ENCODE results near the gene RAB7A.
"Not testable (repeated sequence)": the region's sequence is repeated elsewhere in the genome, so short reads cannot be mapped to it uniquely, and the experiment has no call there.

Gene RAB7A

DNA sequence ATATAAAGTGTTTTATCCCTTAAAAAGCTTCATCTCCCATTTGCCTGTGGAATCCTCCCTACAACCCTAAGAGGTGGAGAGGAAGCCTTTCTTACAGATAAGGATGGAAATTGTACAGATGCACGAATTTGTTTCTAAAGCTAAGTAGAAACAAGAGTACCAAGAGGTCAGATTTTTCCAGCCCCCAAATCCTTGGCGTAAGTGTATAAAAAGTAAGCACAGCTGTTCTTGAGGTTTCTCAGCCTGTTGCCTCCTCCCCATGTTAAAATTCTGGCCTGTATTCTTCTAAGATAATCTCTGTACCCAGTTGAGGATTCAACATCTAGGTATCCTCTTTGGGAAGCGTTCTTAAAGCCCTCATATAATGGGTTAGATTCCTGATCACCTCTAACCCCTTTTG is 34.9 kb downstream of the RAB7A start:
- DNase-seq: no peak

DNA sequence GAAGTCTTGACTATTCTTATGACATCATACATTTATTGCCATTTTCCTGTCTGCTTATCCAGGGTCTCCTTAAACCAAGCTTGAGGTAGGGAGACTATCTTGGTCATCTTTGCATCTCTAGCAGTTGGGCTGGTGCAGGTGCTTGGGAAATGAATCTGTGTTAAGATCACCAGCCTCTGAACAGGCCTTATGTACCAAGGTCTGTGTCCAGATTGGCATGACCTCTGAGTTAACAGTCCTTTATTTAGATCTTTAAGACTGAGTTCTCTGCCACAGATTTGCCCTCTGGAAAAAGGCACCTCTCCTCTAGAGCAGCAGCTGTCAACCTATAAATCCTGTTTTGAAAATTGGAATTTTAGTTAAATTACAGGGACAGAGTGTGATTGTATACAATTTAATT is 35.4 kb downstream of the RAB7A start:
- no peak for DNase-seq

DNA sequence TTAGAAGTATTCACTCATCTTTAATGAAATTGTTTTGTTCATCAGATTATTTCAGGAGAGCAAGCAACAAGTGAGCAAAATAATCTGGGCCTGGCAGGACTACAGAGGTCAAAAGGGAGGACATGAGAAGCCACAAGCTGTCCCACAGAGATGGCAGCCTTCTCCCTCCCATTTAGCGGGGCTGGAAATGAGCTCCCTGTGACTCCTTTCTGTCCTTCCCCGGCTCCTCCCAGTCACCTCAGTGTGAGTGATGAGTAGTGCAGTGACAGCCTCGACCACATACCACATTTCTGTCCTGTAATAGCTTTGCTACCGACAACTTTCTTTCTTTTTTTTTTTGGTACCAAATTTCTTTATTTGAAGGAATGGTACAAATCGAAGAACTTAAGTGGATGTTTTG is 38.0 kb downstream of the RAB7A start:
- no peak for DNase-seq

DNA sequence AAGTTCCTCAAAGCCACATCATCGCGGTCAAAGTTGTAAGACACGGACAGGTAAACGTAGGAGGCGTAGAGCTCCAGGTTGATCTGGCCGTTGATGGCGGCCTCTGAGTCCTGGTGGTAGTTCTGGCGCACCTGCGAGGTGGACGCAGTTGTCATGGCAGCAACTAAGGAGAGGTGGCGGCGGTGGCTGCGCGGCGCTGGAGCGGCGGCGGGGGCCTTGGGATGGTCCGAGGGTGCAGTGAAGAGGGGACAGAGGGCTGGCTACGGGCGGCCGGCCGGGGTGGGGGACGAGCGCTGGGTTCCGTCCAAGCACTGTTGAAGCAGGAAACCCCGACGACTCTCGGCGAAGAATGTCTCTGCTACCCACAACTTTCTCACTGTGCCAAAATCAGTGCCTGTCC is 38.9 kb downstream of the RAB7A start:
- DNase-seq: no peak

DNA sequence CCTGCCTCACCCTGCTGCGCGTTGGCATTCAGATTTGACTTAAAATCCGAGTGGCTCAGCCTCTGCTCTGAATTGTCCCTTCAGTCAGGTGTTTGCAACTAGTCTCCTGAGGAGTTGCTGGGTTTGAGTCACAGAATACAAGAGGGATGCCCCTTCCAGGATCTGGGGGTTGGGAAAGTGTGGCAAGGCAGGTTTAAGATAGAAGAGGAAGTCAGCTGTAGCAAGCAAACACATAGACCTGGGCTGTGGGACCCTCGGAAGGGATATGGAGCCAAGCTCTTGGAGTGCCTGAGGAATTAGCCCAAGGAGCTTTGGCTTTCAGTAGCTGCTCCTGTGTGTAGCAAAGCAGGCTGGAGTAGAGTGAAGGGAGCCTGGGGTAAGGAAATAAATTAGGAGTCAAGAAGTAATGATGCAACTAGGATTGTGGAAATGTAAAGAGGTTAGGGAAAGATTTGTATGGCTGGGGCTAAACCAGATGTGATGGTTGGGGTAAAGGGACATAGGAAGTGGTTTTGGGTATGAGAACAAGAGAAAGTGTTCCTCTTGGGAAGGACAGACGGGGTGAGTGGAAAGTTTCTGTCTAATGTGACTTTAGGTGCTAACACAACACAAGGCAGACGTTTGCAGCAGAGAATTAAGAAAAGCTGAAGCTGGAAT is 41.2 kb downstream of the RAB7A start:
- no peak for DNase-seq

DNA sequence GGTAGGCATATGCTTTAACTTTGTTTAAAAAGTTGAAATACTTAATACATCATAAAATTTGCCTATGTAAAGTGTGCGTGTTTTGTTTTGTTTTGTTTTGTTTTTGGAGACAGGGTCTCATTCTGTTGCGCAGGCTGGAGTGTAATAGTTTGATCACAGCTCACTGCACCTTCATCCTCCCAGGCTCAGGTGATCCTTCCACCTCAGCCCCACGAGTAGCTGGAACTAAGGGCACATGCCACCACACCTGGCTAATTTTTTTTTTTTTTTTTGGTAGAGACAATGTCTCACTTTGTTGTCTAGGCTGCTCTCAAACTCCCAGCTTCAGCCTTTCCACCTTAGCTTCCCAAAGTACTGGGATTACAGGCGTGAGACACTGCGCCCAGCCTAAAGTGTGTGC is 42.5 kb downstream of the RAB7A start:
- DNase-seq: no peak

DNA sequence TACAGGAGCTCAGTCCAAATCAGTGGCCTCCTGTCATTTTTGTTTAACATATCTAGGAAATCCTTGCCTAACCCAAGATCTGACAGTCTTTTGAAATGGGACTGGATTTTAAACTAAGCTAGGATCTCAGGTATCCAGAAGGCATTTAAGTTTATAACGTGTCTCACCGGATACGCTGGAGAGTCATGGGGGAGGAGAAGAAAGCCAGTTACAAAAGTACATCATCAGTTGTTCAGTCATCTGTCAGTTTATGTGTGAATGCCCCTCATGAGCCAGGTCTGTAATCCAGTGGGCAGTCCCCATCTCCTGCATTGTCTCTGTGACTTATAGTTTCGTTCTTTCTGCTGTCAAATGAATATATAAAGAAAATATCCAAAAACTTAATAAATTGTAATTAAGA is 44.4 kb downstream of the RAB7A start:
- no peak for DNase-seq

DNA sequence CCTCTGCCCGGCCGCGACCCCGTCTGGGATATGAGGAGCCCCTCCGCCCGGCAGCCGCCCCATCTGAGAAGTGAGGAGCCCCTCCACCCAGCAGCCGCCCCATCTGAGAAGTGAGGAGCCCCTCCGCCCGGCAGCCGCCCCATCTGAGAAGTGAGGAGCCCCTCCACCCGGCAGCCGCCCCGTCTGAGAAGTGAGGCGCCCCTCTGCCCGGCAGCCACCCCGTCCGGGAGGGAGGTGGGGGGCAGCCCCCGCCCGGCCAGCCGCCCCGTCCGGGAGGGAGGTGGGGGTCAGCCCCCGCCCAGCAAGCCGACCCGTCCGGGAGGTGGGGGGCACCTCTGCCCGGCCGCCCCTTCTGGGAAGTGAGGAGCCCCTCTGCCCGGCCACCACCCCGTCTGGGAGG is 47.2 kb downstream of the RAB7A start:
- not testable (repeated sequence) for DNase-seq

DNA sequence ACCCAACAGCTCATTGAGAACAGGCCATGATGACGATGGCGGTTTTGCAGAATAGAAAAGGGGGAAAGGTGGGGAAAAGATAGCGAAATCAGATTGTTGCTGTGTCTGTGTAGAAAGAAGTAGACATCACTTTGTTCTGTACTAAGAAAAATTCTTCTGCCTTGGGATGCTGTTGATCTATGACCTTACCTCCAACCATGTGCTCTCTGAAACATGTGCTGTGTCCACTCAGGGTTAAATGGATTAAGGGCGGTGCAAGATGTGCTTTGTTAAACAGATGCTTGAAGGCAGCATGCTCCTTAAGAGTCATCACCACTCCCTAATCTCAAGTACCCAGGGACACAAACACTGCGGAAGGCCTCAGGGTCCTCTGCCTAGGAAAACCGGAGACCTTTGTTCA is 47.6 kb downstream of the RAB7A start:
- not testable (repeated sequence) for DNase-seq

DNA sequence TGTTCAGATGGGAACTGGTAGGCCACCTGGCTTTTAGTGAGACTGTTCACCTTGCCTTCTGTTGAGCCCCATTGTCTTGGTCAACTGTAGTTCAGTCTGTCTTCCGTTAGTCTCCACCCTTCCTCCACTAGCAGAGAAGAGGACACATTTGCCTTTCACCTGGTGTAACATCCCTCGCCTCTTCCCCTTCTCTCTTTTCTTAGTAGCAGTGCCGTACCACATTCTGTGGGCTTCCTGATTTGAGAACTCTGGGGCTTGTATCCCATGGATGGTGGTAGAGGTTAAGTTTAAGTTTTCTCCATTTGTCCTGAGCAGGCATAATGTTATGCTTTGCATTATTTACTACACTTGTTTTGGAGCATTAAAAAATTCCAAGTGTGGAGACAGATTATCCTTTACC is 49.3 kb downstream of the RAB7A start:
- no peak for DNase-seq

DNA sequence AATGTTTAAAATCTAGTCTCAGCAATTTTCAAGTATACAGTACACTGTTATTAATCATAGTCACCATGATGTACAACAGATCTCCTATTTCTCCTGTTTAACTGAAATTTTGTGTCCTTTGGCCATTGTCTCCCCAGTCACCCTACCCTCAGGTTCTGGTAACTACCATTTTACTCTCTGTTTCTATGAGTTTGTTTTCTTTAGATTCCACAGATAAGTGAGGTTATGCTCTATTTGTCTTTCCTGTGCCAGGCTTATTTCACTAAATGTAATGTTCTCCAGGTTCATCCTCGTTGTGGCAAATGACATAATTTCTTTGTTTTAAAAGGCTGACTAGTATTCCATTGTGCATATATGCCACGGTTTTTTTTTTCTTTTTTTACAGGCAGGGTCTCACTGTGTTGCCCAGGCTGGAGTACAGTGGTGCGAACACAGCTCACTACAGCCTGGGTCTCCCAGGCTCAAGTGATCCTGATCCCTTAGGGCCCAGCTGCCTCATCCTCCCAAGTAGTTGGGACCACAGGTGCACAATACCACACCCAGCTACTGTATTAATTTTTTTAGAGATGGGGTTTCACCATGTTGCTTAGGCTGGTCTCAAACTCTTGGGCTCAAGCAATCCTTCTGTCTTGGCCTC is 50.0 kb downstream of the RAB7A start:
- no peak for DNase-seq

DNA sequence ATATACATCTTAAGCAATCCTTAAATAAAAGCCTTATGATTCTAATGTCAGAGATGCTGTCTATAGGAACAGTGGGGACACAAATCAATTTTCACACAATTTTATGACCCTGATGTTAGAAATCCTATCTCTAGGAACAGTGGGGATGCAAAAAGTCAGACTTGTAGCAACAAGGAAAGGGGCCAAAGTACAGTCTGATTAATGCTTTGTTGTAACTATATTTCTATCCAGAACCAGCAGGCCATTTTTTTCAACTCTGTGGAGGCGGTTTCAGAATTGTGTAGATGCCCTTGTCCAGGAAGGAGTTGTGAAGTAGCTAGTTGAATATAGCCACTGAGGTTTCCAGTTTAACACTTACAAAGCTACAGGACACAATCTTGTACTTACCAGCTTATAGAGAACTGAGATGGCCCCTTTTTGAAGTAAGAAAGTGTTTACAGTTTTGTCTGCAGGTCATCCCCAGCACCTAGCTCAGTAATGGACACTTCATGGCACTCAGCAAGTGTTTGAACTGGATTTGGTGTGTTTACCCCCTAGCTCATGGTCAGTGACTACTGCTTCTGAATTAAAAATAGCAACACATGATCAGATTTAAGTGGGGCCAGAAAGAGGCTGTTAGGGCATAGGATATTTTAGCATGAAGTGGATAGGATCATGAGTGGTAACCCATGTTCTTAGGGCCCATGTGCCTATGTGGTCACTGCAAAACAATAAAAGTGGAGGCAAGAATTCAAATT is 54.3 kb downstream of the RAB7A start:
- DNase-seq: no peak

DNA sequence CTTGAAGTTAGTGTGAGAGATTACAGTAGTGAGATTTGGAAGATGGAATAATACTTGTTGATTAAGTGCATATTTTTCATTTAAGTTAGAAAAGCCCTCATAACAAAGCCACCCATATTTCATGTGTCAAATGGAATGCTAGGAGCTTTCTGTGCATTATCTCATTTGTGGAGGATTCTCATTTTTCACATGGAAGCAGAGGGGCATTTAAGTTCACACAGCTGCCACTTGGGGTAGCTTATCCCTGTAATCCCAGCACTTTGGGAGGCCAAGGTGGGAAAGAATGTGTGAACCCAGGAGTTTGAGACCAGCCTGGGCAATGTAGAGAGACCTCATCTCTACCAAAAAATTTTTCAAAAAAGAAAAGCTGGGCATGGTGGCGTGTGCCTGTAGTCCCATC is 55.2 kb downstream of the RAB7A start:
- no peak for DNase-seq

DNA sequence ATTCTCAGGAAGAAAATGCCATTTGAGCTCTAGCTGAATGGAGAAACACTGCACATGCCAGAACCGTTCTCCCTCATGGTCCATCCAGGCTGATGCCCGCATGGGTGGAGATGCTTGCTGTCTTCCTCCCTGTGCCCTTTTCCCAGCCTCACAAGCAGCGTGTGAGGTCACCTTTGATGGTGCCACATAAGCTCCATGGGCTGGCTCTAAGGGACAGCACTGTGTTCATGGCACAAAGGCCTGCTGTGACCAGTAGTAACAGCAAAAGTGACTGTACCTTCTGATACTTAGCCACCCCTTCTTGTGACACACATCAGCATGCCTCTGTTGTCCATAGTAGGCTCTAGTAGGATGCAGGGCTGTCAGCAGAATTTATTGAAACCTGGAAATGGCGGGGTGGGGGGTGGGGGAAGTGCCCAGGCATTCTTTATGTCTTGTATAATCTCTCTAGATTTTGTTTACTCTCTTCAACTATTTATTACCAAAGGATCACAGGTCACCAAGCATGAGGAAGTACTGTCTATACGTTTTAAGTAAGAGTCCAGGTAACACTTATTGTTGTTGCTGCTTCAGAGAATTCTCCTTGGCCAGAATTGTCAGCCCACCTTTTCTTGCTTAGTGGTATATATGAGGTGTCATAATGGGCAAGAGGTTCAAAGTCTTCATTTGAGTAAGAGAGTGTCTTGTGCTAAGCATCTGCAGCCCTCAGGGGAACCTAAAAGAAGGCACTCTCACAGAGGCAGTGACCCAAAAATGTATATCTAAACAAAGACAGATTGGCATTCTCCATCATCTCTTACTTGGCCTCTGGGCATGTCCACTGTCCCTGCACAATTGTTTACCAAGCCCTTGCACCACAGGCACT is 56.5 kb downstream of the RAB7A start:
- DNase-seq: no peak

DNA sequence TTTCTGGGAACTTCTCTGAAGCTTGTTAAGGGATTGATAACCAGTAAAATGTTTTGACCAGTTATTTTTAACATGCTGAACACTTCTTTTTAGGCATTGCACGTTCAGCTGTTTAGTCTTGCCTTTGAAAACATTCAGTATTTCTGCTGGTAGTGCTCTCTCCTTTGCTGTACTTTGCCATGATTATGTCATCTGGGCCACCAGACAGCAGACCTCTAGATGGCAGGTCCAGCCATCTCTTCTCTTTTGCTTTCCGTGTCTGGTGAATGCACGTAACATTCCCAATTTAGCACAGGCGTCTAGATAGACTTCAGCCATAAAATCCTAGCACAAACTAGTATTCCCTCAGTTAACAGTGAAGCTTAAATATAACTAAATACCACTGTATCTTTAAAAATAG is 57.8 kb downstream of the RAB7A start:
- DNase-seq: no peak

DNA sequence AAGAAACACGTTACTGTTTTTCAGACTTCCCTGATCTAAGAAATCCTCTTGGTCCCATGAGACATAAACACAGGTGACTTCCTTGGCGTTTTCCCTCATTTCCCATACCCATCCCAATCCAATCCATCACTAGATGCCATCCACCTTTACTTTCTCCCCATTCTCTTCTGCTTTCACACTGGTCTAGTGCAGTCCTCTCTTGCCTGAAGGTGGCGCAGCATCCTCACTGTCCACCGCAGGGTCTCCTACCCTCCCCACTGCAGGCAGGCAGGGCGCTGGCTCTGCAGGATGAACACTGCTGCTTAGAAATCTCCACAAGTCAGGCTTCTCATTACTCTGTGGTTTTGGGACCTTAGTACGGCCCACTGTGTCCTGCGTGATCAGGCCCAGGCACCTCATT is 58.2 kb downstream of the RAB7A start:
- DNase-seq: peak; percentile 50

DNA sequence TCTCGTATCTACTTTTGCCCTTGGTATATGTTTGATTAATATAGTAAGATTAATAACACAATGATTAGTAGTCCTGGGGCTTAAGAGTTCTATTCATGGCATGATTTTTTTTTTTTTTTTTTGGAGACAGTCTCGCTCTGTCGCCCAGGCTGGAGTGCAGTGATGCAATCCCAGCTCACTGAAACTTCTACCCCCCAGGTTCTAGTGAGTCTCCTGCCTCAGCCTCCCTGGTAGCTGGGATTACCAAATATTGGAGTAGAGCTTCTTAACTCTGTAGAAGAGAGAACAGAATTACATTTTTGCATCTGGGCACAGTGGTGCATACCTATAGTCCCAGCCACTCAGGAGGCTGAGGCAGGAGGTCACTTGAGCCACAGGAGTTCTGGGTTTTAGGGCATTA is 58.9 kb downstream of the RAB7A start:
- DNase-seq: no peak

DNA sequence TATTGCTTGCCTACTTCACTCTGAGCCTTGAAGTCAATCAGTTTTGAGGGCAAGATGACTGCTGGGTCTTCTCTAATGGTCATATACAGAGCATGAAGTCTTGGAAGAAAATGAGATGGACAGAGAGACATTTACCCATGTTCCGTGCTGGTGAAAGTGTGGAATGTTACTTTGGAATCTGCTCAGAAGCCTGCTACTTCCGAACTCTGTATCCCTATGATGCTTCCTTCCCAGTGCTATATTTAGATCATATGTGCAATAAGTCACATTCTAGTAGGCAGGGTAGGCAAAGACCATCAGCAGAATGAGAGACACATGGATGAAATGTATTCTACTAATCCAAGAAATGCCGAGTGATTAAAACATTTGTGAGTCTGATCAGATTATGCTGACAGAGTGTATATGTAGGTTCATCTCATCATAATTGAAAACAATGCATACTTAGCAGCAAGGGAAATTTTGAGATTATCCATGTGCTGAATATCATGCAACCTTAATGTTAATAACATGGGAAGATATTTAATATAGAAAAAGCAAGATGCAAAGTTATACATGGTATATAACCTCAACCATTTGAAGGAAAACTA is 60.5 kb downstream of the RAB7A start:
- no peak for DNase-seq

DNA sequence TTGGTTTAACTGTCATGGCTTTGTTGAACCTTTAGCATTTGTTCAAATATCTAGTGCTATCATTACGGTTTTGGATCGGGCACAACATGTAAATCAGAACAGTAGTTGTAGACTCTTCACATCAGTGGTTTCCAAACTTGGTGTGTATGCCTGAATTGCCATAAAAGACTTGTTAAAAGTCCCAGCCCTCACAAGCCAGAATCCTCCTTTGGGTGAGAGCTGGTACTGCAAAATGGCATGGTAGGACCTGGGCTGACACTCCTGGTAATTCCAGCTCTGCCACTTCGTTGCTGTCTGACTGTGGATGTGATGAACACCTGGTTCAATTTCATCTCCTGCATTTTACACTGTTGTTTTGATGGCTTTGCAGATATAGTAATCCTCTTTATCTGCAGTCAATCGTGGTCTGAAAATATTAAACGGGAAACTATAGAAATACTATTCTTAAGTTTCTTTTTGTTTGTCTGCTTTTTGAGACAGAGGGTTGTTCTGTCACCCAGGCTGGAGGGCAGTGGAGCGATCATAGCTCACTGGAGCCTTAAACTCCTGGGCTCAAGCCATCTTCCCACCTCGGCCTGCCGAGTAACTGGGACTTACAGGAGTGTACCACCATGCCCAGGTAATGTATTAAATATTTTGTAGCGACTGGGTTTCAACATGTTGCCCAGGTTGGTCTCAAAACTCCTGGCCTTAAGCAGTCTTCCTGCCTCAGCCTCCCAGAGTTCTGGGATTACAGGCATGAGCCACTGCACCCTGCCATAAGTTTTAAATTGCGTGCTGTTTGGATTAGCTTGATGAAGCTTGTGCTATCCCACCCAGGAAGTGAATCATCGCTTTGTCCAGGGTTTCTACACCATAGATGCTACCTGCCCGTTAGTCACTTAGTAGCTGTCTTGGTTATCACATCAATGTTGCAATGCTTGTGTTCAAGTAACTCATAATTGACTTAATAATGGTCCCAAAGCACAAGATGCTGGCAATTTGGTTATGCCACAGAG is 61.6 kb downstream of the RAB7A start:
- DNase-seq: peak; percentile 76

DNA sequence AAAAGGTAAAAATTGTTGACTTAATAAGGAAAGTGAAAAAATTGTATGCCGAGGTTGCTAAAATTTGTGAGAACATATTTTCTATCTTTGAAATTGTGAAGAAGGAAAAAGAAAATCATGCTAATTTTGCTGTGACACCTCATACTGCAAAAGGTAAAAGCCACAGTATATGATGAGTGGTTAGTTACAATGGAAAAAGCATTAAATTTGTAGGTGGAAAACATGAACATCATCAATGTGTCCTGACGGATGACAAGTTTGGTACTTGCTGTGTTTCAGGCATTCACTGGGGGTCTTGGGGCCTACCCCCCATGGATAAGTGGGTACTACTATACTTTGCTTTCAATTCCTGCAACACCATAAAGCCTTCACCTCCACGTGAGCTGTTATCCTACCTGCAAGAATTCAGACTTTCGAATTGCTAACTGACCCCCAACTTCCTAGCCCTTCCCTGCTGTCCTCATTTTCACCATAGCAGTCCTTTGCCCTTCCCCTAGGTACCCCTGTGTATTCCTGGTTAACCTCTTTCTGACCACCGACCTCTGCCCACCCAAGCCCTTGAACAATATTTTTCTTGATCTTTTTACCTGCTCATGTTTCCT is 62.4 kb downstream of the RAB7A start:
- no peak for DNase-seq

DNA sequence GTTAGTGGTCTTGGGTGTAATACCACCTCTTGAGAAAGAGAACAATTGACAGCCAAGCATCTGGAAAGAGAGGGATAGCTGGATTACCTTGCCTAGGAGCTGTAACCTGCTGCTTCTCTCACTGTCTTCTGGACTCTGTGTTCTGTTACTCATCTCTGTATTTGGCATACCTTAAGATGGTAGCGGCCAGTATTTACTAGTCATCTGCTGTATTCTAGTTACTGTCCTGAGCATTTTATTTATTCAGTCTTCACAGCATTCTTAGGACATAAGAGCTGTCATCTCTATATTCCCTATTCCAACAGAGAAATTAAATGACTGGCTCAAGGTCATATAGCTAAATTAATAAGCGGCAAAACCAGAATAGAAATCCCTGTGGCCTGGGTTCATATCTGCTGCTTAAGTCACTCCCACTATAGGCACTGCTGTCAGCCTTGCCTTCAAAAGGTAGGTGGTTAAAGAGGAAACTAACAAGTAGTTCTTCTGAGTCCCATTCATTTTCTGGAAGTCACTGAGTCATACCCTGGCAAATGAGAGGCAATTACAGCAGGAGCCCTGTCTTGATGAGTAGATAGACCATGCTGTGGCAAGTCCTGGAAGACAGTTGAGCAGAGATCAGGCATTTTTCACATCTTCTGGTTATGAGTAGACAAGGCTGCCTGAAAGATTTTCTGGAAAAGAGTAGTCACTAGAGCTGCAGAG is 68.2 kb downstream of the RAB7A start:
- peak; percentile 78 for DNase-seq

Measured in CD4-positive, alpha-beta T cell treated with Interleukin-4 for 4 hours (primary cell).